ENCODE data around the gene AVPR1B.

DNA sequence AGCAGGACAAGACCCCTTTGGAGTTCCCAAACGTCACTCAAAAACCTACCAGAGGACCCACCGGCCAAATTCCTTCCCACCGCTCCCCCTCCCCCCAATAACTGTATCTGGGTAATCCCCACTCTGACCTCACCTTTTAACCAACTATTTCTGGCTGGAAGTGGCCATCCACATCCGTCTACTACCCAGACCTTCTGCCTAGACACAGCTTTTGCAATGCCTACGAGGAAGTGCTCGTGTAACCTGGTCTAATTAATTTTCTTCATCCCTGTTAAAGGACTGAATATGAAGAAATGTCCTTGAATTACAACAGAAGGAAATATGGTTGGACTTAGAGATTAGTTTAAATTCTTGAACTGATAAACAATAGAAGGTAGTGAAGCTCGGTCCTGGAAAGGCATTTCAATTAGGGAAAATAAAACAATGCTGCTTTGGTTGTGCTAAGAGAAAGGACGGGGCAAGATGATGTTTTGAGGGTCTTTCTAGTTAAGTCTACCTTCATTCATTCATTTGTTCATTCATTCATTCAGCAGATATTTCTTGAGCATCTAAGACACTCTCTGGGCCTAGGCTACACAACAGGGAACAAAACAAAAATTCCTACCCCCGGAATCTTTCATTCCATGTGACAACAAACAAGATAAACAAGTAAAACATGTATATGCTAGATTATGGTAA lies 18.8 kb downstream of the AVPR1B start:
- TF ChIP-seq, protein P1, sequence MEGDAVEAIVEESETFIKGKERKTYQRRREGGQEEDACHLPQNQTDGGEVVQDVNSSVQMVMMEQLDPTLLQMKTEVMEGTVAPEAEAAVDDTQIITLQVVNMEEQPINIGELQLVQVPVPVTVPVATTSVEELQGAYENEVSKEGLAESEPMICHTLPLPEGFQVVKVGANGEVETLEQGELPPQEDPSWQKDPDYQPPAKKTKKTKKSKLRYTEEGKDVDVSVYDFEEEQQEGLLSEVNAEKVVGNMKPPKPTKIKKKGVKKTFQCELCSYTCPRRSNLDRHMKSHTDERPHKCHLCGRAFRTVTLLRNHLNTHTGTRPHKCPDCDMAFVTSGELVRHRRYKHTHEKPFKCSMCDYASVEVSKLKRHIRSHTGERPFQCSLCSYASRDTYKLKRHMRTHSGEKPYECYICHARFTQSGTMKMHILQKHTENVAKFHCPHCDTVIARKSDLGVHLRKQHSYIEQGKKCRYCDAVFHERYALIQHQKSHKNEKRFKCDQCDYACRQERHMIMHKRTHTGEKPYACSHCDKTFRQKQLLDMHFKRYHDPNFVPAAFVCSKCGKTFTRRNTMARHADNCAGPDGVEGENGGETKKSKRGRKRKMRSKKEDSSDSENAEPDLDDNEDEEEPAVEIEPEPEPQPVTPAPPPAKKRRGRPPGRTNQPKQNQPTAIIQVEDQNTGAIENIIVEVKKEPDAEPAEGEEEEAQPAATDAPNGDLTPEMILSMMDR (IDR thresholded peaks at IDR 0.05; ENCODE audit: borderline replicate concordance, extremely low read depth, low read length, poor library complexity, severe bottlenecking): no peak
- TF ChIP-seq EZH2 (IDR thresholded peaks at IDR 0.05; ENCODE audit: borderline replicate concordance, low read depth, low read length, severe bottlenecking): no peak

Measured in DND-41 (cell line).